ENCODE data around the gene FOXJ1.

Gene FOXJ1

GRCh38 chr17:76123749-76124581 lies 17.1 kb downstream of the FOXJ1 start:
- no peak overlapping the region for H3K4me3 ChIP-seq (ENCODE audit: low read depth, low read length)
- DNase-seq (ENCODE audit: low read depth), result no peak
- TF ChIP-seq CTCF (IDR thresholded peaks at IDR 0.05; ENCODE audit: control insufficient read depth, extremely low read depth, insufficient read depth), result no peak

GRCh38 chr17:76123191-76123499 lies 17.9 kb downstream of the FOXJ1 start:
- DNase-seq (ENCODE audit: low read depth), result no peak
- H3K4me3 ChIP-seq (ENCODE audit: low read depth, low read length), result no peak overlapping the region
- TF ChIP-seq CTCF (IDR thresholded peaks at IDR 0.05; ENCODE audit: control insufficient read depth, extremely low read depth, insufficient read depth), result no peak

GRCh38 chr17:76122431-76123190 lies 18.4 kb downstream of the FOXJ1 start:
- DNase-seq (ENCODE audit: low read depth), result no peak
- H3K4me3 ChIP-seq (ENCODE audit: low read depth, low read length), result no peak overlapping the region

GRCh38 chr17:76121932-76122430 lies 19.1 kb downstream of the FOXJ1 start:
- no peak overlapping the region for H3K4me3 ChIP-seq (ENCODE audit: low read depth, low read length)
- no peak for TF ChIP-seq CTCF (IDR thresholded peaks at IDR 0.05; ENCODE audit: control insufficient read depth, extremely low read depth, insufficient read depth)
- DNase-seq (ENCODE audit: low read depth), result no peak

More at GRCh38 chr17:76122431-76123190, 18.4 kb downstream of the FOXJ1 start:
- TF ChIP-seq CTCF (IDR thresholded peaks at IDR 0.05; ENCODE audit: control insufficient read depth, extremely low read depth, insufficient read depth), result no peak

DNA sequence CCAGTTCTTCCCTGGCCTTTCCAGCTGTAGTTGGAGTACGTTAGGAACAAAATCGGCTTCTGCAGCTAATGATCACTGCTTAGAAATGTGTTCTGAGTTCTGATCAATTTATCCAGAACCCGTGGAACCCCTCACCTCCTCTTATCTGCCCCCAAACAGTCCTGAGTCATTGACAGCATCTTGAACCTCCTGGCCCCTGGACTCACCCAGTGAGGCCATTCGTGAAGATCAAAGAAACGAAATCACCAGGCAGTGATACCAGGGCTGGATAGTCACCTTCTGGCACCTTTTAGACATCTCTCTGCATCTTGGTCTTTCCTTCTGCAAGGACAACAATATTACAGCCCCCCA lies 20.4 kb downstream of the FOXJ1 start:
- no peak for TF ChIP-seq CTCF (IDR thresholded peaks at IDR 0.05; ENCODE audit: control insufficient read depth, extremely low read depth, insufficient read depth)
- DNase-seq (ENCODE audit: low read depth), result no peak
- no peak overlapping the region for H3K4me3 ChIP-seq (ENCODE audit: low read depth, low read length)

DNA sequence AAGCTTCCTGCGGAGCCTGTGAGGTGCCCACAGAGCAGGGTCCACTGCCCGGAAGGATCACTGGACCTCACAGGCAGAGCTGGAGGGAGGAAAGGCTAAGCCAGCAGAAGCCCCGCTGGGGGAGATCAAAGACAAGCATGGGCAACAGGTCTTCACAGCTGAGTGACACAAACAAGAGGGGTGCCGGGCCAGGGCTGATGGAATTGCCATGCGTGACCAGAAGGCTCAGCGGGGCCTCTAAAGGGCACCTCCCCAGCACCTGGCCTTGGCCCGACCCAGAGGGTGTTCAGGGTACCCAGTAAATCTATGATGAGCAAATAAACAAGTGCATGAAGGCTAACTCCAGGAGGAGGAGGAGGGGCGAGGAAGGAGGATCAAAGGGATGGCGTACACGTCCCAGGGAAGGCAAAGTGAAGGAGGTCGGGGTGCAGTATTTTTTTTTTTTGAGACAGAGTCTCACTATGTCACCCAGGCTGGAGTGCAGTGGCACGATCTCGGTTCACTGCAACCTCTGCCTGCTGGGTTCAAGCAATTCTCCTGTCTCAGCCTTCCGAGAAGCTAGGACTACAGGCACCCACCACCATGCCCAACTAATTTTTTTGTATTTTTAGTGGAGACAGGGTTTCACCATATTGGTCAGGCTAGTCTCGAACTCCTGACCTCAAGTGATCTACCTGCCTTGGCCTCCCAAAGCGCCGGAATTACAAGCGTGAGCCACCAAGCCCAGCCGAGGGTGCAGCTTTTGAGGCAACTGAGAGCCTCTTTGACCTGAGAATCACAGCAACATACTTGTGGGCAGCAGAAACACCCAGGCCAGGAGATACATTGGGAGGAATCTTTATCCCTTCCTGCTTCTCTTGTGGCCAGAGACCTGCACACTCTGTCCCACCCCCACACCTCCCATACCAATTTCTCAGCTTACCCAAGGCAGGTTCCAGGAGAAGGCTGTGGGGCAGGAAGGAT lies 21.4 kb downstream of the FOXJ1 start:
- DNase-seq (ENCODE audit: low read depth), result no peak
- TF ChIP-seq CTCF (IDR thresholded peaks at IDR 0.05; ENCODE audit: control insufficient read depth, extremely low read depth, insufficient read depth), result no peak
- H3K4me3 ChIP-seq (ENCODE audit: low read depth, low read length), result no peak overlapping the region

Measured in LNCaP clone FGC (cell line).